C1 segment of cervical spinal cord (tissue), 14 donors: ENCODE measurements around the gene PYY.
"Not testable (repeated sequence)": the region's sequence is repeated elsewhere in the genome, so short reads cannot be mapped to it uniquely, and the experiment has no call there.

Experiments used
- DNase-seq, 14 donors: peaks; one replicate each; lab custom pipeline; 2025; lab: John Stamatoyannopoulos, UW

The PYY gene

DNA sequence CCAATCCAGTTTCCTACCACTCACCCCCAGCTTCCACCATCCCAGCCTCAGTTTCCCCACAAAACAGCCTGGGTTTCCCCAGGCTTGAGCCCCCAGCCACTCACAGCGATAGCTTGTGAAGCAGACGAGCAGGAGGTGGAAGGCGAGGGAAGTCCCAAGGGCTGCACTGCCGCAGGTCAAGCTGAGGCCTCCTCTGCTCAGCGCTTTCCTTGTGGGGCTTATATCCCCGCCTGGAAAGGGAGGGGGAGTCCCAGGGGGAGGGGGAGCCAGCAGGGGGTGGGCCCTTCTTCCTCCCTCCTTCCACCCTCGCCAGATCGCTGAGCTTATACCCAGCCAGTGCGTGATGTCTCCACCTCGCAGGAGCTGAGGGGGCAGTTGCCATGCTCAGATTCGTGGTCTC lies at the start of gene PYY:
Gene PYY (minus strand): TSS at position 195 of the 400 bp plus-strand sequence. CDS start 457 bp downstream, outside the sequence.
- DNase-seq = no peak

DNA sequence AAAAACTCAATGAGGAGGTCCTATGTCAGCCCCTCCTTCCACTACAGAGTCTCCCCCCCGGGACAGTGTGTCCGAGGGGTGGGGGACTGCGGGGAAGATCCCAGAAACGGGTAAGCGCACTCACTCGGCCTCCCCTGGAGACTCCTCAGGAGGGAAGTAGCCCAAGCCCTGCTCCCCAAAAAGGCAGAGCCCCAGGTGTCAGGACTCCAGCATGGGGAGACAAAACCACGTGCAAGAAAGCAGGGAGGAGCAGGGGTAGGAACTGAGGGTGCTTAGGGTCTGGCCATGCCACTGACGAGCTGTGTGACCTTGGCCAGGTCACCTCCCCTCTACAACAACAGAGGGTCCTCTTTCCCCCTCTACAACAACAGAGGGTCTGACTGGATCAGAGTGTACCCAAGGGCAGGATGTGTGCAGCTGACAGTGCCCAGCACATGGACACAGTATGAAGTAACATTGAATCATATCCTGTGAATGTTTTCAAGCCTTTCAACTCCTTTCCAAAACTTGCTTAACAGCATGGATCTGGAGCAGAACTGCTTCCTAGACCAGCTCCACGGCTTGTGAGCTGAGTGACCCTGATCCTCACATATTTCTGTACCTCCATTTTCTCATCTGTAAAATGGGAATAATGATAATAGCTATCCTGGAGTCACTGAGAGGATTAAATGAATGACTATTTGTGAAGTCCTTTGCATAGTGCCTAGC lies 48.6 kb upstream of the PYY start:
- no peak for DNase-seq

DNA sequence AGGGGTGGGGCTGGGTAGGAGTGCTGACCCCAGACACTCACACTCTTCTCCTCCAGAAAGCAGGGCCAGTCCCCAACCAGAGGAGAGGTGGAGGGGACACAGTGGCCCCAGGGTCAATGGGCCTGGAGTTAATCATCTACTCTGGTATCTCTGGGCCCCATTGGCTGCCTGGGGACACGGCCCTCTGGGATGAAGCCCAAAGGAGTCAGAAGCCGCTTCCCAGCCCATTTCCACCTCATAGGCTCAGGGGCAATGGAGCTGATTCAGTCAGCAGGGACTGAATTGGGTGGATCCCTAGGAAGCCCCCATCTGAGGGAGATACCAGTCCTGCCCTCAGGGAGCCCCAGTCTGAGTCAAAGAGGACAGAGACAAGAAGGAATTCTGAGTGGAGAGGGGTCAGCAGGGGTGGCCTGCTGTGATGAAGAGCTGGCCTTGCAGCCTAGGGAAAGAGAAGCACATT lies 47.8 kb upstream of the PYY start:
- DNase-seq = no peak

DNA sequence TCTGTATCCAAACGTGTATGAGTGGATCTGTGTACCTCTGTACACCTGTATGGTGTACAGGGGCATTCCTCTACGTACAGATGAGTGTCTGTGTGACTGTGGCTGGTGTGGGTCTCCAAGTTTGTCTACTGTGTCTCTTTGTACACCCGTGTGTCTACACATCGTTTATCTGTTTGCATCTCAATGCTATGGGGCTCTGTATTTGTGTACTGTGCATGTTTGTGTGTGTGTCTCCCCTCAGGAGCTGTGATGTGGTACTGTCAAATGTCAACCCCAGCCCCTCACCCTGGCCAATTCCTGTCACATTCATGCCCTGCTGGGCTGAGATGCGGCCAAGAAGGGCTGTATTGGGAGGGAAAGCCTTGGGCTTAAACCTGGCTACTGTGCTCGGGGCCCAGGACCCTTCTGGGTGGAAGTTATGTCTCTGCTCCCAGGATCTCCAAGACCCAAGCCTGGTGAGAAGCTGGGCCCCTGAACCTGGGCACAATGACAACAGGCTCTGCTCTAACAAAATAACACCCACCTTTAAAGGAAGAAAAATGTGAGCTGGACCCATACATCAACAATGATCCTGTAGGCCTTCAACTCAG lies 47.2 kb upstream of the PYY start:
- DNase-seq = no peak

DNA sequence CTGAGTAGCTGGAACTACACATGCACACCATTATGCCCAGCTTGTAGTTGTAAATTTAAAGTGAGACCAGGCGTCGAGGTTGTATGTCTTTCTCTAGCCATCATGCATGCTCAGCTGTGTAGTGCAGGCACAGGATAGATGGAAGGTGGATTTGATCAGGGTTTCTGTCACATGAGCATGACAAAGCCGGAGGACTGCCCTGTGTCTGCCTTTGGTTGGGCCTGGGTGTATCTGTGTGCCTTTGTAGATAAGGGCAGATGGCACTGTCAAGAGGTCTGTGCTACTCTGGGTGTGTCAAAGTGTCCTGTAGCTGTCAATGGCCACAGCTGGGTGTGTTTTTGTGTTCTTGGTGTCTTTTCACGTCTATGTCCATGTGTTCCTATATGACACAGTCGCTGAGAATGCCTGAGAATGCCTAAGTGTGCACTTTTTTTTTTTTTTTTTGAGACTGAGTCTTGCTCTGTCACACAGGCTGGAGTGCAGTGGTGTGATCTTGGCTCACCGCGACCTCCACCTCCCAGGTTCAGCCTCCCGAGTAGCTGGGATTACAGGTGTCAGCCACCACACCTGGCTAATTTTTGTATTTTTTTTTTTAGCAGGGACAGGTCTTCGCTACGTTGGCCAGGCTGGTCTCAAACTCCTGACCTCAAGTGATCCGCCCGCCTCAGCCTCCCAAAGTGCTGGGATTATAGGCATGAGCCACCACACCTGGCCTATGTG lies 46.6 kb upstream of the PYY start:
- DNase-seq = no peak

DNA sequence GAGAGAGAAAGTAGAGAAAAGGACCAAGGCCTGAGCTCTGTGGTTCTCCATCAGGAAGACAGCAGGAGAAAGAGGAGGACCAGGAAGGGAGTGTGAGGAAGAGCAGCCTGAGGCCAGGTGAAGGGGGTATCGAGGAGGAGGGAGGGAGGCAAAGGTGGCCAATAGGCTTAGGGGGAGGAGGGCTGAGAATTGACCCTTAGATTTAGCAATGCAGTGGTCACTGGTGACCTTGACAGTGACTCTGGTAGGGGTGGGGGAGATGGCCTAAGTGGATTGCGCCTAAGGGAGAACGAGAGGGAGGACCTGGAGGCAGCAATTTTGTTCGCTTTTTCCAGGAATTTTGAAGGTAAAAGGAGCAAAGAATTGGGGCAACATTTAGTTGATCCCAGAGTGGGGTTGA lies 45.3 kb upstream of the PYY start:
- no peak for DNase-seq

DNA sequence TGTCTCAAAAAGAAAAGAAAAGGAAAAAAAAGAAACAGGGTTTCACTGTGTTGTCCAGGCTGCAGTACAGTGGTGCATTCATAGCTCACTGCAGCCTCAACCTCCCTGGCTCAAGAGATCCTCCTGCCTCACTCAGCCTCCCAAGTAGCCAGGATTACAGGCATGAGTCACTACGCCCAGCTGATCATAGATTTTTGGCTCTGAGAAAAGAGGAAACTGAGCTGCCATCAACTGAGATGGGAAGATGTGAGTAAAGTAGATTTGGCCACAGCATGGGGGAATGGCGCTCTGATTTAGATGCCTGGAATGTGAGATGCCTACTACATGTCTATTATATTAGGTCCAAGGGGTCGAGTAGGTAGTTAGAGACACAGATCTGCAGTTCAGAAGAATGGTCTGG lies 44.8 kb upstream of the PYY start:
- DNase-seq = no peak

DNA sequence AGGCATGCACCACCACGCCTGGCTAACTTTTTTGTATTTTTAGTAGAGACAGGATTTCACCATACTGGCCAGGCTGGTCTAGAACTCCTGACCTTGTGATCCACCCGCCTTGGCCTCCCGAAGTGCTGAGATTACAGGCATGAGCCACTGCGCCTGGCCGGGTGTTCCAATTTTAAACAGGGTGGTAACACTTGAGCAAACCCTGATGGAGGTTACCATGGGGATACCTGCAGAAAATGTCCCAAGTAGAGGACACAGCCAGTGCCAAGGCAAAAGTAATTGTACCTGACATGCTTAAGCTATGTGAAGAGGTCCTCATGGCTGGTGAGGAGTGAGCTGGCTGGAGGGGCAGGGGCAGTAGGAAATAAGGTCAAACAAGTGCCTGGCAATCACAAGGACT lies 43.4 kb upstream of the PYY start:
- DNase-seq = not testable (repeated sequence)

DNA sequence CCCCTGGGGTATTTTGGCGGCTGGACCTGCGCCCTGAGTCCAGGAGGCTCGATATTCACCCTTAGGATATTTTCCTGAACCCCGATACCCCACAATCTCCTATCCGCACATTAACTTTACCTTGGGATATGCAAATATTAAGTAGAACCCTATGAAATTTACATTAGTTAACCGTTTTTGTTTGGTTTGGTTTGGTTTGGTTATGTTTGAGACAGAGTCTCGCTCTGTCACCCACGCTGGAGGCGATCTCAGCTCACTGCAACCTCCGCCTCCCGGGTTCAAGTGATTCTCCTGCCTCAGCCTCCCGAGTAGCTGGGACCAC lies 41.4 kb upstream of the PYY start:
- no peak for DNase-seq

DNA sequence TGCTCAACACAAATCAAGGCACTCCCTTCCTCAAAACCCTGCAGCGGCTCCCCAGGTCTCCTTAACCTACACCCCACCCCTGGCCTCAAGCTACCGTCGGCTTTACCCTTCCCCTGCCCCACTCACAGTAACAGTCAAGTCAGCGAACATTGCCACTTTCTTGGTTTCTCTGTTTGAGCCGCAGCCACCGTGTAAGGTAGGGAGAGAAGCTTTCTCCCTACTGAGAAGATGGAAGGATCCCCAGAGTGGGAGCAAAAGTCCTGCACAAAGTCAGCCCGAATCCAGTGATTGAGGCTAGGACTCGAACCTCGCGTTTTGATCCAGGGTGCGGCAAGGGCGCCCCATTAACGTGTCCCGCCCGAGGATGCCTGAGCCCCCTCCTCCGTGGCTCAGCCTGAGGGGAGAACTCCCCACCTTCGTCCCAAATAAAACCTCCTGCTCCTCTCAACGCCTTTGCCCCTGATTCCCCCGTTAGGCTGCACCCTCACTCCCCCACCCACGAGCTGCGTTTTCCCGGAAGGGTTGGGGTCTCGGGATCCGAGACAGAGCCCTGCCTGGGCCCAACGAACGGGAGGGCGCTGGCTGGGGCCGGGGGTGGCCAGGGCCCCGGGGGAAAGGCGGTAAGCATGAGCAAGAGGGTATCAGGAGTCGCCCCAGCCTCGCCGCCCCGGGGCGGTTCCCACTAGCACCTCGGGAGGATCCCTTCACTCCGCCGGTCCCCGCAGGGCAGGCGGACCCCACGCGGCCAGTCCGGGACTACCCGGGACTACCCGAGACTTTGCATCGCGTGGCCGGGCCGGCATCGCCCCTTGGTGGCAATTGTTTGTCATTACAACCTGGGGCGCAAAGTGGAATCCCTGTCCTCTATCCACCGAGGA lies 40.8 kb upstream of the PYY start:
- DNase-seq = peak in 10 of 14 donors; percentile 6 to 72 (median 27)

DNA sequence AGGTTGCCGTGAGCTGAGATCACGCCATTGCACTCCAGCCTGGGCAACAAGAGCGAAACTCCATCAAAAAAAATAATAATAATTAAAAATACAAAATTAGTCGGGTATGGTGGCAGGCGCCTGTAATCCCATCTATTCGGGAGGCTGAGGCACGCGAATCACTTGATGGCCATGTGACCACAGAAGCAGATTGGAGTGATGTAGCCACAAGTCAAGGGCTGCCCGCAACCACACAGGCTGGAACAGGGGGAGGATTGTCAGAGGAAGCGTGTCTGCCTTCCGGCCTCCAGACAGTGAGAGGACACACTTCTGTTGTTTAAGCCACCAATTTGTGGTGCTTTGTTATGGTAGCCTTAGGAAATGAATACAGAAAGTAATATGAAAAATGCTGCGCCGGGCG lies 38.9 kb upstream of the PYY start:
- no peak for DNase-seq

DNA sequence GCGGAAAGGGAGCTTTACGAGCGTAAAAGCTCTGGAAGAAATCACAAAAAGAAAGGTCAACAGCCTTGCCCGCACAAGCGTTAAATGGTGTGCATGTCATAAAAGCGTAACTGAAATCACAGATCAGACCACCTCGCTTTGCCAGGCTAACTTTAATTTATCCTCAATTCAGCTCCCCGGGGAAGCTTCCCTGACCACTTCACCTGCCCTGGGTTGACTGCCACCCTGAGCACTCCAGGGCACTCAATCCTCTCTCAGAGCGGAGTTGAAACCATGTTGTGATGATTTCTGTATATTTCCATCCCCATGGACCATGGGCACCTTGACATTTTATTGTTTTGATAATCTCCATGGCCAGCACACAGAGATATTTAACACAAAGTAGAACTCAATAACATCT lies 34.6 kb upstream of the PYY start:
- no peak for DNase-seq

DNA sequence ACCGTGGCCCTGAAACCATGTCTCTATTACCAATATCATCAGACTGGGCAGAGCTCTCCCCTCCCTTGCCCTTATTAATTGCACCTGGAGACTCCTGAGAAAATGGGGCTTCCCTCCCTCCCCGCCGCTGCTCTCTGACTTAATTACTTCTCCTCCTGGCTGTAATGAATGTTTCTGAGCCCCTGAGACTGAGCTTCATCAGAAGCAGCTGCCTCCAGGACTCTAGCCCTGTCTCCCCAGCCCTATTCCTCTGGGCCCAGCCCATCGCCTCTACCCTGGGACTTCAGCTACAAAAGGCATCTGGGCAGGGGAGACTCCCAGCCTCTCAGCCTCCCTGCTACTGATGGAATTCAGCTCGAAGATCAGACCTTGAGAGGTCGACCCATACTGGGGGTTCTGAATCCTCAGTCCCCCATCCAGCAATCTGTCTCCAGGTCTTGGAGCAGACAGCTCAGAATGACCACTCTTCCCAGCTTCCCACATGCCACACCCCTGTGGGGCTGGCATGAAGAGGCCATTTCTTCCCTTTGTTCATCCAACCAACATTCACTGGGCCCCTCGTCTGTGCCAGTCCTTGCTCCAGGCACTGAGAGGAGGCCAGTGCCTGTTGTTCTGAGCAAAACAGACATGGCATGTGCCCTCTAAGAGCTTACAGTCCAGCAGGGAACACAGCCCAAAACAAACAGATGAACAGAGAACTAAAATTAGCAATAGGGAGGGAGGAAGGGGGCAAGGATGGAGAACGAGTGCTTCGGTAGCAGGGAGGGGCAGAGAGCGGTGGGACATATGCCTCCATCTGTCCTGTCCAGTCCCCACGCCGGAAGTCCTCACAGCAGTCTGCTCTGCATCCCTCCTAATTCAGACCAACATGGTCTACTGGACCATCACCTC lies 33.6 kb upstream of the PYY start:
- no peak for DNase-seq

DNA sequence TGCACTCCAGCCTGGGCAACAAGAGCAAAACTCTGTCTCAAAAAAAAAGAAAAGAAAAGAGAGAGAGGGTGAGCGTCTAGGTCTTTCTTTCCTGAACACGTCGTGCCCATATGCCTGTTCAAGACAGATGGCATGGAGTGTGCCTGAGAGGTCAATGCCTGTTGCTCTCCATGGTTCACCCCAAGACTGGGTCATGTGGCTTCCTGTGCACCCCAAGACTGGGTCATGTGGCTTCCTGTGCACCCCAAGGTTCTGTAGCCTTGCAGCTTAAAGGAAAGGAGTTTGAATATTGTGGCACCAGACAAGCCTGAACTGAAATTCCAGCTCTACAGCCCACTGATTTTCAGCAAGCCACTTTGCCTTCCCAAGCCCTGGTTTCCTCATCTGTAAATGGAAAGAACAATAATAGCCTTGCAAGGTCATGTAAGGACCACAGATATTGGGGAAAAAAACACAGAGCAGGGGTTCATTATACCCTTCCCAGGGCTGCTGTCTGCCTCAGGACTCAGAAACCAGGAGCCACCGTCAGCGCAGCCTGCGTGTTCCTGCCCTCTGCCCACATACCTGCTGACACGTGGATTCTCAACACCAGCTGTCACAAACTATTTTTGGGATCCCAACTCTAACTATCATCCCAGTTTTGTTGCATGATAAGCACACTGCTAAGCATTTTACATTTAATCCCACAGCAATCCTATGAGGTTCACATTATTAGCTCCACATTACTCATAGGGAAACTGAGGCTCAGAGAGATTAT lies 32.7 kb upstream of the PYY start:
- no peak for DNase-seq

DNA sequence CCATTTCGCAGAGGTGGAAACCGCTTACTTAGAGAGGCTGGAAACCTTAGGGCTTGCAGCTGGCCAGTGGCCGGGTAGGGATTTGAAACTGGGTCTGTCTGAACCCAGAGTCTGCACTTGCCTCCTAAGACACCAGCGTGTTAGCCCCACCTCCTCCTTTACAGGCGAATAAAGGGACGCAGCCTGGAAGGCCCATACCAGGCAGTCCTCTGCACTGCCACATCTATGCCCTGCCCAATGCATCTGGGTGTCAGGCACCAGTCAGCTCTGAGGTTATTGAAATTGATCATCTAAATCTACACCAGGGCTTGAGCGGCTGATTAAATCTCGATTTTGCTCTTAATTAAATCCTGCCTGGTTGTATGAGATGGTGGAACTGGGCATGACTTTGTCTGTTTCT lies 30.8 kb upstream of the PYY start:
- no peak for DNase-seq

DNA sequence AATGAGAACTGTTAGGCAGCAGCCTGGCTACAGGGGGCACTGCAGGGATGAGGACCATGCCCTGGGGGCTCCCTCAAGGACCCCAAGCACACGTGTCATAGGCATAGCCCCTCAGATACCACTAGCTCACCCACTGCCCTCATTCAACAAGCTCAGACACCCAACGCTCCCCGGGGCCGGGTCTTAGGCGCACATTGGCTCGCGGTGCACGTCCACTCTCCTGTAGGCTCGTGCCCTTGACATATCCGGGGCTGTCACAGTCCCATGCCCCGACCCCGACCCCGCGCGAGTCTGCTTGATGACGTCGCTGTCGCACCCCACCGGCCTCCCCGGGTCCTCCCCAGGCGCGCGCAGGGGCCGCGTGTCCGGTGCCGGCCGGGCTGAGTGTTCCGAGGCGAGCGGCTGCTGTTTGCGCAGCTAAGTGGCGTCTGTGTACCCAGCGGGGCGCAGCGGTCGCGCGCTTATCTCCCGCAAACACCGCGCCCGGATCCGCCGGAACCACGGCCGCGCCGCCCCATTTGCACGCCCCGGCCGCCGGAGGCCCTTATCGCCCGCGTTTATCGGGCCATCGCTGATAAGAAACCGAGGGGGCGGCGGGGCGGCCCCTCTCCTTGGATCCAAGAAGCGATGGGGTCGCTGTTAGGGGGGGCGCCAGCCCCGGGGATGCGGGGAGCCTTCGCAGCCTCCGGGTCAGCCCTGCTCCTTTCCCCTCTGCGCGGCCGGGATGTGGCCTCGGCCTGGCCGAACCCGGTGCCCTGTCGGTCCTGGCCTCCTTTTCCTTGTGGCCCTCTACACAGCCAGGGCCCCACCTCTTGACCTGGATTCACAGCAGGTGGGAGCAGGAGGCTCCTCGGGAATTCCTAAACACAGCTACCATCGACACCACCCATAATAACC lies 30.0 kb upstream of the PYY start:
- DNase-seq = no peak

DNA sequence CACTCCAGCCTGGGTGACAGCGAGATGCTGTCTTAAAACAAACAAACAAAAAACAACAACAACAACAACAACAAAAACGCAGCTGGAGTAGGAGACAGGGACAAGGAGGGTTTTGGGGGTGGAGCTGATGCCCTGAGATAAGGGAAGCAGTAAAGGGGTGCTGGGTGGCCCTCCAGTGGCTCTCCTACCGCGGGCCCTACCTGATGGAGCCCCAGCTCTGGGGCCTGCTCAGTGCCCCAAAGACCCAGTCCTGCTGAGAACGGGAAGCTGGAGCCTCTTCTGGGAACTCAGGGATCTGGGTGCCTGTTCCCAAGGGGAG lies 29.4 kb upstream of the PYY start:
- no peak for DNase-seq

DNA sequence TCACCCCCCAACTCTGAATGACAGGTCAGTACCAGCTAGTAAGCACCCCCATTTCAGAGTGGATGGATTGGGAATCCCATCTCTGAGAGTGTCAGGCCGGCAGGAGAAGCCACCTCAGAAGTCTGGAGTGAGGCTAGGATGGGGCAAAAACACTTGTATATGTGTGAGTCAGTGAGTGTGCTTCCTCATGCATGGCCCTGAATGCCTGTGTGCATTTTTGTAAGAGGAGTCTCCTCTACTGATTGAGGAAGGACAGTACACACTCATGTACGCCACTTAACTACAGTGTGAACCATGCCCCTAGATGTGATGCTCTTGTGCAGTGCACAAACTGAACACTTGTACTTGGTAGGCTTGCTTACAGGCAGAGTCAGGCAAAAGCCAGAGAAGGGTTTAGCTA lies 28.4 kb upstream of the PYY start:
- DNase-seq = no peak

DNA sequence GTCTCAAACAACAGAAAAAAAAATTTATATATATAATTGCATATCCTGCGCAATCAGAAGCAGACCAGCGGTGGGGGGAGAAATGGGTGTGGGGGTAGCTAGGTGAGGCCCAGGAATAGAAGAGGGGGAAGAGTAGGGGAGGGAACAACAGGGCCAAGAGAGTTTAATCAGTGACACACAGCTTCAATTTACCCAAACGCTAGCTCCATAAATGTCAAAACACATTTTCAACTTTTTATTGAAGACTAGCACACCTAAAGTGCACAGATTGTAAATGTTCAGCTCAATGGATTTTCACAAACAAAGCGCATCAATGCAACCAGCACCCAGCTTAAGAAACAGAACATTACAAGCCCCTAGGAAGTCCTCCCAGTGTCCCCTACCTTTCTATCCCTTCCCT lies 25.9 kb upstream of the PYY start:
- DNase-seq = no peak
